Lower leg skin (tissue), 4 donors: Measurements from ENCODE around the gene RTL5. TPM values are rescaled to one million over a fixed set of nuclear protein-coding genes. Genes with fewer than 3 reads are reported as not detected.

ENCODE experiments used
- DNase-seq, 2 donors: peaks; one replicate each; pipeline ENCODE4 v3.0.0-alpha.2; 2019; ENCODE audit warnings: low spot score in 2 of 2
- H3K4me3 ChIP-seq: fragments of 200-600 bp; sonication (generic); 2 replicates; pipeline ENCODE4 v1.5.1; 2017; ENCODE audit warnings: mild to moderate bottlenecking, low read depth; ENCODE audit not compliant: poor library complexity, severe bottlenecking
- CTCF ChIP-seq, 3 donors: fragments of 450-650 bp; IDR thresholded peaks; one replicate each; pipeline ENCODE4 v1.5.1; 2016; ENCODE audit warnings: antibody characterized with exemption in 3 of 3, mild to moderate bottlenecking in 3 of 3, moderate library complexity in 2 of 3
- POLR2A ChIP-seq, 2 donors: fragments of 450-650 bp; IDR thresholded peaks; one replicate each; pipeline ENCODE4 v1.6.1; 2016 to 2017; ENCODE audit warnings: antibody characterized with exemption in 2 of 2, mild to moderate bottlenecking in 1 of 2, moderate library complexity in 1 of 2
- WGBS, 2 donors: methylation state at CpG; one replicate each; pipeline ENCODE4 v1.1.5; 2018; 5-methylcytosine and 5-hydroxymethylcytosine counted together
- intact Hi-C: fragments of 100-400 bp; cut with DNase I; formaldehyde crosslinking; loops from one replicate; pipeline ENCODE4 v1.15.0; 2023; ENCODE audit warnings: low total_unique reads
- total RNA-seq, 4 donors: library from RNA; depleted of rRNA; stranded (reverse); fragments of >200 nt; gene quantifications; one replicate each; pipeline ENCODE4 v1.1.0, GENCODE V29; 2016

The RTL5 gene
- total RNA-seq, 4 donors from 2014 or later: 0.46 to 1.9 (median 1.2) TPM

GRCh38 chrX:72132456-72132855 is 741 bp upstream of the RTL5 start:
- no peak for TF ChIP-seq CTCF (IDR thresholded peaks at IDR 0.05)
- TF ChIP-seq POLR2A (IDR thresholded peaks at IDR 0.05): no peak
- H3K4me3 ChIP-seq: no peak overlapping the region
- WGBS, 2 donors: 80 to 93% methylated on average over 2 to 3 of the region's 3 CpGs
- peak in 1 of 2 donors; percentile 64 for DNase-seq
- intact Hi-C loops: no loop called here

- DNase-seq: peak in 1 of 2 donors; percentile 87
- 52% methylated on average over 30 of the region's 30 CpGs; no CpG with 5 or more reads in 1 of the 2 donors for WGBS, 2 donors
- no peak overlapping the region for H3K4me3 ChIP-seq
- TF ChIP-seq CTCF (IDR thresholded peaks at IDR 0.05) (no peak), POLR2A (IDR thresholded peaks at IDR 0.05) (no peak)
- intact Hi-C loops: no loop called here
Observed at GRCh38 chrX:72130762-72131250, 909 bp downstream of the RTL5 start.

- WGBS, 2 donors: 86 to 91% methylated on average over 11 to 12 of the region's 12 CpGs
- no peak for TF ChIP-seq CTCF (IDR thresholded peaks at IDR 0.05)
- TF ChIP-seq POLR2A (IDR thresholded peaks at IDR 0.05): no peak
- DNase-seq: peak in 1 of 2 donors; percentile 20
- H3K4me3 ChIP-seq: no peak overlapping the region
- intact Hi-C loops: no loop called here
Observed at GRCh38 chrX:72130156-72130761, 1.5 kb downstream of the RTL5 start.

- TF ChIP-seq POLR2A (IDR thresholded peaks at IDR 0.05) (no peak), CTCF (IDR thresholded peaks at IDR 0.05) (no peak)
- intact Hi-C loops: loop anchor here (10.0 kb wide), 1 partner anchor 105 kb away; no protein-coding TSS in a partner anchor
- no peak overlapping the region for H3K4me3 ChIP-seq
- 90 to 93% methylated on average over 16 of the region's 16 CpGs for WGBS, 2 donors
- peak in 1 of 2 donors; percentile 66 for DNase-seq
Observed at GRCh38 chrX:72129661-72130060, 2.1 kb downstream of the RTL5 start.

- intact Hi-C loops: loop anchor here (10.0 kb wide), 1 partner anchor 104 kb away; no protein-coding TSS in a partner anchor
- H3K4me3 ChIP-seq: no peak overlapping the region
- WGBS, 2 donors: 58 to 75% methylated on average over 4 to 6 of the region's 6 CpGs
- peak in 1 of 2 donors; percentile 82 for DNase-seq
- TF ChIP-seq POLR2A (IDR thresholded peaks at IDR 0.05): no peak
- TF ChIP-seq CTCF (IDR thresholded peaks at IDR 0.05): no peak
Observed at GRCh38 chrX:72128881-72129280, 2.8 kb downstream of the RTL5 start.
